Testis (tissue), 5 donors: ENCODE data around the gene VWA2. TPM values are rescaled to one million over a fixed set of nuclear protein-coding genes. Genes with fewer than 3 reads are reported as not detected.
A peak's percentile ranks its signal among the peaks of the same experiment; 100 is the strongest.

Experiments used
- DNase-seq: peaks from one replicate; pipeline ENCODE4 v3.0.0-alpha.2; 2019
- H3K27ac ChIP-seq, 2 donors: fragments of 200-600 bp; sonication (generic); one replicate each; pipeline ENCODE4 v1.5.1; 2019
- H3K27me3 ChIP-seq: fragments of 200-600 bp; sonication (generic); one replicate; pipeline ENCODE4 v1.5.1; 2019
- H3K36me3 ChIP-seq: fragments of 200-600 bp; sonication (generic); one replicate; pipeline ENCODE4 v1.5.1; 2017; ENCODE audit warnings: low read depth; ENCODE audit errors: missing control alignments
- H3K4me1 ChIP-seq: fragments of 200-600 bp; sonication (generic); one replicate; pipeline ENCODE4 v1.5.1; 2019
- H3K4me3 ChIP-seq, 2 donors: fragments of 200-600 bp; sonication (generic); one replicate each; pipeline ENCODE4 v1.5.1; 2017 to 2019
- H3K9me3 ChIP-seq: fragments of 200-600 bp; sonication (generic); one replicate; pipeline ENCODE4 v1.5.1; 2017
- CTCF ChIP-seq, 3 experiments: fragments of 450-650 bp in 2 of 3; fragments of 200-600 bp in 1 of 3; sonication (generic) in 1 of 3; IDR thresholded peaks; one replicate each; pipeline ENCODE4 v1.5.1; 2016 to 2019; ENCODE audit warnings: antibody characterized with exemption in 3 of 3, mild to moderate bottlenecking in 2 of 3, moderate library complexity in 1 of 3
- POLR2A ChIP-seq: fragments of 450-650 bp; IDR thresholded peaks from one replicate; pipeline ENCODE4 v1.6.1; 2017; ENCODE audit warnings: antibody characterized with exemption, mild to moderate bottlenecking, moderate library complexity
- WGBS, 2 donors: methylation state at CpG; one replicate each; pipeline ENCODE4 v1.1.5; 2018; 5-methylcytosine and 5-hydroxymethylcytosine counted together
- intact Hi-C: fragments of 100-400 bp; cut with DNase I; formaldehyde crosslinking; loops from one replicate; pipeline ENCODE4 v1.15.1; 2023; ENCODE audit warnings: low total_unique reads
- long read RNA-seq, 2 donors: transcript quantifications; one replicate each; lab custom pipeline, GENCODE V29; 2026
- polyA plus RNA-seq: library from polyadenylated mRNA; stranded (reverse); fragments of 350-450 nt; fragmentation: Illumina TruSeq; extraction: RNeasy Lipid Tissue Mini Kit (QIAGEN cat#74804); gene quantifications from one replicate; pipeline ENCODE4 v1.2.3, GENCODE V29; 2014; ENCODE audit warnings: low read depth, low replicate concordance; ENCODE audit not compliant: insufficient read depth
- total RNA-seq, 2 donors: library from RNA; depleted of rRNA; stranded (reverse); fragments of >200 nt; gene quantifications; one replicate each; pipeline ENCODE4 v1.2.3, GENCODE V29; 2016

VWA2 gene
- total RNA-seq = 1 to 10 TPM; 2.4 TPM
- polyA plus RNA-seq = 2.6 TPM
- long read RNA-seq, donor 1, partial matches to known transcripts = 0 of 1 reads
- long read RNA-seq, donor 1, other reads (novel, unspliced or antisense) = 0 of 1 reads
- long read RNA-seq, donor 2, partial matches to known transcripts = 6 of 6 reads
- long read RNA-seq, donor 2, other reads (novel, unspliced or antisense) = 0 of 6 reads

GRCh38 chr10:114239117-114239993, at the start of gene VWA2:
Gene VWA2 (plus strand): TSS chr10:114239254. CDS start chr10:114248714, 9,460 bp downstream.
- H3K9me3 ChIP-seq = no peaks in the 10 kb centered on the region
- no peaks in the 10 kb centered on the region for H3K36me3 ChIP-seq
- TF ChIP-seq POLR2A (no peak), CTCF (IDR thresholded peaks at IDR 0.05) (no peak)
- peak; percentile 28 for DNase-seq
- H3K4me1 ChIP-seq = peaks cover 7% of the 10 kb centered on the region
- no peaks in the 10 kb centered on the region for H3K27me3 ChIP-seq
- intact Hi-C loops = no loop called here
- H3K4me3 ChIP-seq = peak within 1 kb of the TSS; percentile 25 to 50
- no peak within 1 kb of the TSS for H3K27ac ChIP-seq
- WGBS, 2 donors = 8% methylated on average over 16 to 40 of the region's 79 CpGs

GRCh38 chr10:114189700-114190099, 49.4 kb upstream of the VWA2 start:
- no peak overlapping the region for H3K27ac ChIP-seq
- 93 to 94% methylated on average over 8 of the region's 8 CpGs for WGBS, 2 donors
- intact Hi-C loops = no loop called here
- no peaks in the 10 kb centered on the region for H3K4me1 ChIP-seq
- TF ChIP-seq POLR2A = no peak
- H3K36me3 ChIP-seq = no peaks in the 10 kb centered on the region
- no peaks in the 10 kb centered on the region for H3K27me3 ChIP-seq
- no peaks in the 10 kb centered on the region for H3K9me3 ChIP-seq
- DNase-seq = no peak
- no peak overlapping the region for H3K4me3 ChIP-seq

GRCh38 chr10:114195079-114195478, 44.0 kb upstream of the VWA2 start:
- Histone ChIP-seq H3K36me3 (no peaks in the 10 kb centered on the region), H3K9me3 (no peaks in the 10 kb centered on the region), H3K27ac (no peak overlapping the region), H3K4me3 (no peak overlapping the region), H3K27me3 (no peaks in the 10 kb centered on the region), H3K4me1 (no peaks in the 10 kb centered on the region)
- intact Hi-C loops = no loop called here
- 80% methylated on average over 2 of the region's 2 CpGs for WGBS, 2 donors
- no peak for DNase-seq
- no peak for TF ChIP-seq CTCF (IDR thresholded peaks at IDR 0.05)
- no peak for TF ChIP-seq POLR2A

GRCh38 chr10:114199239-114199638, 39.8 kb upstream of the VWA2 start:
- no peaks in the 10 kb centered on the region for H3K36me3 ChIP-seq
- H3K27me3 ChIP-seq = no peaks in the 10 kb centered on the region
- H3K9me3 ChIP-seq = no peaks in the 10 kb centered on the region
- no peak for DNase-seq
- intact Hi-C loops = no loop called here
- no peak overlapping the region for H3K27ac ChIP-seq
- no peaks in the 10 kb centered on the region for H3K4me1 ChIP-seq
- WGBS, 2 donors = 96 to 99% methylated on average over 4 of the region's 4 CpGs
- no peak overlapping the region for H3K4me3 ChIP-seq
- no peak for TF ChIP-seq CTCF (IDR thresholded peaks at IDR 0.05)
- no peak for TF ChIP-seq POLR2A

GRCh38 chr10:114202812-114203211, 36.2 kb upstream of the VWA2 start:
- intact Hi-C loops = no loop called here
- Histone ChIP-seq H3K9me3 (no peaks in the 10 kb centered on the region), H3K27ac (no peak overlapping the region), H3K27me3 (no peaks in the 10 kb centered on the region), H3K4me3 (no peak overlapping the region), H3K36me3 (no peaks in the 10 kb centered on the region), H3K4me1 (no peaks in the 10 kb centered on the region)
- no peak for TF ChIP-seq POLR2A
- TF ChIP-seq CTCF (IDR thresholded peaks at IDR 0.05) = no peak
- no peak for DNase-seq
- WGBS, 2 donors = 92 to 94% methylated on average over 3 of the region's 3 CpGs
